HepG2 (cell line): Measurements from ENCODE around the gene RAB9A. TPM values are rescaled to one million over a fixed set of nuclear protein-coding genes. Genes with fewer than 3 reads are reported as not detected.
A peak's percentile ranks its signal among the peaks of the same experiment; 100 is the strongest.

Experiments
- ARID4A ChIP-seq: sonication (generic); formaldehyde crosslinking; IDR thresholded peaks from 2 replicates; pipeline ENCODE4 v1.5.0; 2020; ENCODE audit warnings: mild to moderate bottlenecking, missing genetic modification reagents, borderline replicate concordance
- E2F2 ChIP-seq: sonication (generic); formaldehyde crosslinking; IDR thresholded peaks from 2 replicates; pipeline ENCODE4 v1.4.0; 2020; ENCODE audit warnings: missing genetic modification reagents, borderline replicate concordance
- RBFOX2 ChIP-seq: fragments of 200-400 bp; formaldehyde crosslinking; IDR thresholded peaks from 2 replicates; pipeline ENCODE4 v1.6.1; 2017; ENCODE audit warnings: low read depth, mild to moderate bottlenecking, low read length
- TP53 ChIP-seq: sonication (generic); formaldehyde crosslinking; conservative IDR thresholded peaks from 2 replicates; pipeline ENCODE4 v1.4.0; 2020; ENCODE audit warnings: missing genetic modification reagents
- ZBTB8A ChIP-seq: sonication (generic); formaldehyde crosslinking; IDR thresholded peaks from 2 replicates; pipeline ENCODE4 v1.4.0; 2020; ENCODE audit warnings: mild to moderate bottlenecking, low read depth, missing genetic modification reagents, borderline replicate concordance
- ZHX2 ChIP-seq, 2 experiments: sonication (generic) in 1 of 2; formaldehyde crosslinking in 1 of 2; IDR thresholded peaks; 2 replicates each; pipeline versions ENCODE4 v1.6.1 to v1.9.0; 2014 to 2022; ENCODE audit warnings: antibody characterized with exemption in 1 of 2, borderline replicate concordance in 1 of 2, inconsistent platforms in 1 of 2, low read depth in 1 of 2, missing genetic modification reagents in 1 of 2
- ZNF18 ChIP-seq: sonication (generic); formaldehyde crosslinking; IDR thresholded peaks from 2 replicates; pipeline ENCODE4 v1.8.0; 2022; ENCODE audit warnings: mild to moderate bottlenecking, missing genetic modification reagents; ENCODE audit not compliant: insufficient replicate concordance
- ZNF800 ChIP-seq: sonication (generic); formaldehyde crosslinking; IDR thresholded peaks from 2 replicates; pipeline ENCODE4 v1.4.0; 2020; ENCODE audit warnings: missing genetic modification reagents
- ZSCAN25 ChIP-seq: sonication (generic); formaldehyde crosslinking; IDR thresholded peaks from 2 replicates; pipeline ENCODE4 v1.8.0; 2022; ENCODE audit warnings: mild to moderate bottlenecking, missing genetic modification reagents
- polyA plus RNA-seq, 8 experiments: library from polyadenylated mRNA; depleted of rRNA in 3 of 8; stranded (reverse) in 7 of 8; unstranded in 1 of 8; fragments of >200 nt; fragmentation: Illumina TruSeq in 4 of 8; extraction: Trizol in 4 of 8; gene quantifications; 2 replicates each; pipeline versions ENCODE4 v1.2.1 to v1.2.3, GENCODE V29; 2011 to 2016; ENCODE audit warnings: low read depth in 4 of 8, missing spikeins in 1 of 8, mixed read lengths in 1 of 8; ENCODE audit not compliant: insufficient read depth in 1 of 8
- total RNA-seq, 5 experiments: library from RNA; depleted of rRNA; stranded (reverse); fragments of >200 nt; fragmentation: Illumina TruSeq; extraction: Trizol; gene quantifications; 2 replicates each; pipeline ENCODE4 v1.2.3, GENCODE V29; 2016; ENCODE audit warnings: low read depth in 1 of 5

RAB9A gene
- total and polyA plus RNA-seq, 2 of the 13 experiments (the other 11 are each of a cell fraction or from before 2014, with no cell fraction given): 10.5 to 23.1 TPM

- peak; percentile 77; the same call in 1 of the 2 replicates for TF ChIP-seq ARID4A (CRISPR knock-in tag)
- 0 out of 2 replicates have a peak, but pooled peaks have one; percentile 15 for TF ChIP-seq ZHX2 (IDR thresholded peaks at IDR 0.05; ENCODE audit: low read depth)
- TF ChIP-seq ZHX2 (CRISPR knock-in tag; IDR thresholded peaks at IDR 0.05; ENCODE audit: borderline replicate concordance): no peak
- TF ChIP-seq ZNF800: no peak
- TF ChIP-seq RBFOX2: peak; percentile 82
- TF ChIP-seq ZSCAN25 (CRISPR knock-in tag): no peak
- TF ChIP-seq TP53 (CRISPR knock-in tag): no peak
- TF ChIP-seq E2F2 (CRISPR knock-in tag): no peak
- TF ChIP-seq ZNF18 (CRISPR knock-in tag): no peak
- no peak for TF ChIP-seq ZBTB8A (CRISPR knock-in tag)
Measured at GRCh38 chrX:13688958-13689740, at the start of gene RAB9A (continued).
